ENCODE data around the gene NECAB3. TPM values are rescaled to one million over a fixed set of nuclear protein-coding genes. Genes with fewer than 3 reads are reported as not detected.

NECAB3 gene
- total and polyA plus RNA-seq, 9 donors: 9.2 to 166 (median 96.5) TPM

DNA sequence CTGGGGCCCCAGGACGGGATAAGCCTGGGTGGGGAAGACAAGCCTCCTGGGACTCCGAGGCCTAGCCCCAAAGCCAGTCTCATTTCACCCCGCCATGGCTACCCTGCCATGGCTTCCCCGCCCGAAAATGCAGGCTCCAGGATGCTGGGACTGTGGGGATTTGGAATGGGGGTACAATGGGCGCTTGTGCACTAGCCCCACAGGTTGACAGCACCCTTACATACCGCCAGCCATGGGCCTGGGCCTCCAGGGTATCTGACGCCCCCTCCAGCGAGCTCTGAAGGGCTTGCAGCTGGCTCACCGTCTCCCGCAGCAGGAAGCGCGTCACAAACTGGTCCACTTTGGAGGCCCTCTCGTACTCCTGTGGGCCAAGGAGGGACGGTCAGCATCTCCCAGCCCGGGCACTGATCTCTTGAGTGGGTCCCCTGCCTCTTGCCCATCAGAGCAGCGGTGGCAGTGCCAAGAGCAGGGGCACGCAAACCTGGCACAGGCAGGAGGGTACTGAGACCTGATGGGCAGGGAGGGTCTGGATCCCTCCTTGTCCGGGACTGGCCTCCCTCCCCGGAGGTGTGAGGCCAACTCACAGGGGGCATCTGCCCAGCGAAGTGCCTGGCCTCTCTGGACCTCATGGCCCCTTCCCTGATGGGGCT lies 14.1 kb downstream of the NECAB3 start:
- DNase-seq: peak in 4 of 5 donors; percentile 26 to 42 (median 34)
- intact Hi-C loops (cut with DNase I): loop anchor here in 1 of 4 donors (10.0 kb wide), 1 partner anchor 75 kb away; the partner anchor contains the start of gene ZNF341
- Histone ChIP-seq H3K36me3 (no peaks in the 10 kb centered on the region), H3K27me3 (no peaks in the 10 kb centered on the region), H3K27ac (no peak overlapping the region), H3K9me3 (no peaks in the 10 kb centered on the region), H3K4me1 (ENCODE audit: insufficient read depth) (peaks cover 5% of the 10 kb centered on the region), H3K4me3 (no peak overlapping the region)
- no peak for TF ChIP-seq POLR2A (IDR thresholded peaks at IDR 0.05)
- no peak for TF ChIP-seq EP300 (IDR thresholded peaks at IDR 0.05)
- TF ChIP-seq, protein P1, sequence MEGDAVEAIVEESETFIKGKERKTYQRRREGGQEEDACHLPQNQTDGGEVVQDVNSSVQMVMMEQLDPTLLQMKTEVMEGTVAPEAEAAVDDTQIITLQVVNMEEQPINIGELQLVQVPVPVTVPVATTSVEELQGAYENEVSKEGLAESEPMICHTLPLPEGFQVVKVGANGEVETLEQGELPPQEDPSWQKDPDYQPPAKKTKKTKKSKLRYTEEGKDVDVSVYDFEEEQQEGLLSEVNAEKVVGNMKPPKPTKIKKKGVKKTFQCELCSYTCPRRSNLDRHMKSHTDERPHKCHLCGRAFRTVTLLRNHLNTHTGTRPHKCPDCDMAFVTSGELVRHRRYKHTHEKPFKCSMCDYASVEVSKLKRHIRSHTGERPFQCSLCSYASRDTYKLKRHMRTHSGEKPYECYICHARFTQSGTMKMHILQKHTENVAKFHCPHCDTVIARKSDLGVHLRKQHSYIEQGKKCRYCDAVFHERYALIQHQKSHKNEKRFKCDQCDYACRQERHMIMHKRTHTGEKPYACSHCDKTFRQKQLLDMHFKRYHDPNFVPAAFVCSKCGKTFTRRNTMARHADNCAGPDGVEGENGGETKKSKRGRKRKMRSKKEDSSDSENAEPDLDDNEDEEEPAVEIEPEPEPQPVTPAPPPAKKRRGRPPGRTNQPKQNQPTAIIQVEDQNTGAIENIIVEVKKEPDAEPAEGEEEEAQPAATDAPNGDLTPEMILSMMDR (IDR thresholded peaks at IDR 0.05): no peak
- WGBS, 3 donors: 90 to 91% (median 91%) methylated on average over 17 to 21 of the region's 21 CpGs

DNA sequence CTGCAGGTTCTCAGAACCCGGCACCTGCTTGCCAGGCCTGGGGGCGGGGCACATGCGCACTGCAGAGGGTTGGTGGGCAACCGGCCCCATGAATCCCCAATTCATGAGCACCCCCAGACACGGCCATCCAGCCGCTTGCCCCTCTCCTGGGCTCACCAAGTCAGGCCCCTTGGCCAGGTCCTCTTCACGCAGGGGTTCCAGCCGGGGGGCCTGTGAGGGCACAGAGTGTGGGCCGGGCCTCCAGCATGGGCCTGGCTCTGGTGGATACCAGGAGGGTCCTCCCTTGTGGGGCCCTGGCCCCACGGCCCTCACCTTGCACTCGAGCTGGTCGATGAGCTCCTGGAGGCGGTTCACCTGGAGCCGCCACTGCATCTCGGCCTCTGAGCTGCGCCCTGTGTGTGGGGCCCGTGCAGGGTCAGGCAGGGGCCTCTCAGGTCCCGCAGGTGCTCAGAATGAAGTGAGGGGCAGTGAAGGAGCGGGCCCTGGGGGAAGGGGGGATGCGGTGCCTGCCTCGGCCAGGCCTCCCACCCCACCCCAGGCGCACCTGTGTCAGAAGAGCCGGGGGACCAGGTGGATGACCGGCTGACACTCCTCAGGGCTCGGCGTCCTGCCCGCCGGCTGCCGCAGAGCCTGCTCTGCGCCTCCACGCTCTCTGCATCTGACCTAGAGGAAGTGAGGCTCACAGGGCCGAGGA lies 14.7 kb downstream of the NECAB3 start:
- peak in 4 of 5 donors; percentile 36 to 46 (median 38) for DNase-seq
- no peak for TF ChIP-seq POLR2A (IDR thresholded peaks at IDR 0.05)
- TF ChIP-seq, protein P1 (IDR thresholded peaks at IDR 0.05): no peak
- no peak for TF ChIP-seq EP300 (IDR thresholded peaks at IDR 0.05)
- 90 to 94% (median 92%) methylated on average over 30 to 32 of the region's 32 CpGs for WGBS, 3 donors
- Histone ChIP-seq H3K9me3 (no peaks in the 10 kb centered on the region), H3K4me1 (ENCODE audit: insufficient read depth) (peaks cover 5% of the 10 kb centered on the region), H3K27me3 (no peaks in the 10 kb centered on the region), H3K36me3 (no peaks in the 10 kb centered on the region), H3K4me3 (no peak overlapping the region), H3K27ac (no peak overlapping the region)
- intact Hi-C loops (cut with DNase I): loop anchor here in 3 of 4 donors (5.0 to 10.0 kb wide), 4 partner anchors 75 to 205 kb away; partner anchors contain the start of gene ZNF341 (in 1 of the 3)

DNA sequence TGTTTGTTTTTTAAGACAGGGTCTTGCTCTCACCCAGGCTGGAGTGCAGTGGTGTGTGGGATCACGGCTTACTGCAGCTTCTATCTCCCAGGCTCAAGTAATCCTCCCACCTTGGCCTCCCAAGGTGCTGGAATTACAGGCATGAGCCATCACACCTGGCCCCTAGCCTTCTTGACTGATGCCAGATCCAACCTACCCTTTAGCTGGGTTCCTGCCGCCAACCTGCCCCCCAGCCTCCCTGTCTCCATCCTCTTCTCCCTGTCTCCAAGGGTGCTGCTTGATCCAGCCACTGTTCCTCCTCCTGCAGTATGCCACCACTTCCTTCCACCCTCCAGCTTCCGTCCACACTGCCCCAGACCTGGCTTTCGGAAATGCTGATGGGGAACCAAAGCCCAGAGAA lies 15.3 kb downstream of the NECAB3 start:
- peak in 2 of 5 donors; percentile 20 to 28 for DNase-seq
- no peaks in the 10 kb centered on the region for H3K27me3 ChIP-seq
- TF ChIP-seq POLR2A (IDR thresholded peaks at IDR 0.05): no peak
- no peak for TF ChIP-seq EP300 (IDR thresholded peaks at IDR 0.05)
- WGBS, 3 donors: 85 to 96% (median 90%) methylated on average over 4 of the region's 4 CpGs
- no peaks in the 10 kb centered on the region for H3K9me3 ChIP-seq
- no peaks in the 10 kb centered on the region for H3K36me3 ChIP-seq
- intact Hi-C loops (cut with DNase I): loop anchor here in 3 of 4 donors (5.0 to 10.0 kb wide), 3 partner anchors 184 to 204 kb away; no protein-coding TSS in a partner anchor
- no peak overlapping the region for H3K27ac ChIP-seq
- peaks cover 3% of the 10 kb centered on the region for H3K4me1 ChIP-seq (ENCODE audit: insufficient read depth)
- no peak overlapping the region for H3K4me3 ChIP-seq

DNA sequence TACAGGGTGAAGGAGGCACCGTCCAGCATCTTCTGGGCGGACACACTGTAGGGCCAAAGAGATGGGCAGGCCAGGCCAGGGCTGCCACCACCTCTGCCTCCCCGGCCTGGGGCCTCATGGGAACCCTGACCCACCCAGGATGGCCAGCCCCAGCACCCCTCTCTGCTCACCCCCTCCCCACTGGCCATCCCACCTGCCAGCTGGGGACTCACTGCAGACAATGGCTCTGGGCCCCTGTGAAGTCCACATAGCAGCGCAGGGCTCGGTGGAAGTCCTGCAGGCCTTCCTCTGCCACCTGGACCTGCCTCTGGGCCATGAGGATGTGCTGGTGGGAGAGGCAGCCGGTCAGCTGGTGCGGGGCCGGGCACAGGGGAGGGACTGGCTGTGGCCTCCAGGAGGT lies 15.7 kb downstream of the NECAB3 start:
- Histone ChIP-seq H3K27ac (no peak overlapping the region), H3K27me3 (no peaks in the 10 kb centered on the region), H3K4me1 (ENCODE audit: insufficient read depth) (peaks cover 2% of the 10 kb centered on the region), H3K4me3 (no peak overlapping the region), H3K36me3 (no peaks in the 10 kb centered on the region), H3K9me3 (no peaks in the 10 kb centered on the region)
- DNase-seq: peak; percentile 24 to 43 (median 28)
- intact Hi-C loops (cut with DNase I): loop anchor here in 3 of 4 donors (5.0 to 10.0 kb wide), 3 partner anchors 184 to 204 kb away; no protein-coding TSS in a partner anchor
- TF ChIP-seq POLR2A (IDR thresholded peaks at IDR 0.05): no peak
- TF ChIP-seq EP300 (IDR thresholded peaks at IDR 0.05): no peak
- TF ChIP-seq, protein P1 (IDR thresholded peaks at IDR 0.05): no peak
- WGBS, 3 donors: 89 to 91% (median 90%) methylated on average over 5 to 8 of the region's 8 CpGs

All from ovary (tissue), 9 donors.